Neutrophil (primary cell): ENCODE data around the gene GPRC5D.

ENCODE experiments used
- H3K27ac ChIP-seq: fragments of 200-600 bp; sonication (generic); 2 replicates; pipeline ENCODE4 v1.5.1; 2016; ENCODE audit warnings: mild to moderate bottlenecking, moderate library complexity
- H3K27me3 ChIP-seq: fragments of 200-600 bp; sonication (generic); 2 replicates; pipeline ENCODE4 v1.6.0; 2016; ENCODE audit warnings: mild to moderate bottlenecking
- H3K36me3 ChIP-seq: fragments of 200-600 bp; sonication (generic); 2 replicates; pipeline ENCODE4 v1.5.1; 2017
- H3K4me1 ChIP-seq, 2 experiments: fragments of 200-600 bp in 1 of 2; sonication (generic) in 1 of 2; 1 replicate in 1 of 2; 2 replicates in 1 of 2; pipeline versions ENCODE4 v1.5.1 to v1.6.1; 2013 to 2016; ENCODE audit warnings: low read depth in 1 of 2, low read length in 1 of 2, mild to moderate bottlenecking in 1 of 2, moderate library complexity in 1 of 2; ENCODE audit not compliant: control insufficient read depth in 1 of 2, insufficient read depth in 1 of 2
- H3K4me3 ChIP-seq, 2 experiments: fragments of 200-600 bp in 1 of 2; sonication (generic) in 1 of 2; 1 replicate in 1 of 2; 2 replicates in 1 of 2; pipeline ENCODE4 v1.5.1; 2013 to 2016; ENCODE audit warnings: low read depth in 1 of 2, low read length in 1 of 2, mild to moderate bottlenecking in 1 of 2, moderate library complexity in 1 of 2
- H3K9me3 ChIP-seq: fragments of 200-600 bp; sonication (generic); 2 replicates; pipeline ENCODE4 v1.5.1; 2016
- TF ChIP-seq, protein P1 (sequence below): fragments of 200-600 bp; sonication (generic); IDR thresholded peaks from 2 replicates; pipeline ENCODE4 v1.5.1; 2016; ENCODE audit warnings: antibody characterized with exemption

Gene GPRC5D

GRCh38 chr12:12901158-12901791 is 50.7 kb downstream of the GPRC5D start:
- TF ChIP-seq, protein P1, sequence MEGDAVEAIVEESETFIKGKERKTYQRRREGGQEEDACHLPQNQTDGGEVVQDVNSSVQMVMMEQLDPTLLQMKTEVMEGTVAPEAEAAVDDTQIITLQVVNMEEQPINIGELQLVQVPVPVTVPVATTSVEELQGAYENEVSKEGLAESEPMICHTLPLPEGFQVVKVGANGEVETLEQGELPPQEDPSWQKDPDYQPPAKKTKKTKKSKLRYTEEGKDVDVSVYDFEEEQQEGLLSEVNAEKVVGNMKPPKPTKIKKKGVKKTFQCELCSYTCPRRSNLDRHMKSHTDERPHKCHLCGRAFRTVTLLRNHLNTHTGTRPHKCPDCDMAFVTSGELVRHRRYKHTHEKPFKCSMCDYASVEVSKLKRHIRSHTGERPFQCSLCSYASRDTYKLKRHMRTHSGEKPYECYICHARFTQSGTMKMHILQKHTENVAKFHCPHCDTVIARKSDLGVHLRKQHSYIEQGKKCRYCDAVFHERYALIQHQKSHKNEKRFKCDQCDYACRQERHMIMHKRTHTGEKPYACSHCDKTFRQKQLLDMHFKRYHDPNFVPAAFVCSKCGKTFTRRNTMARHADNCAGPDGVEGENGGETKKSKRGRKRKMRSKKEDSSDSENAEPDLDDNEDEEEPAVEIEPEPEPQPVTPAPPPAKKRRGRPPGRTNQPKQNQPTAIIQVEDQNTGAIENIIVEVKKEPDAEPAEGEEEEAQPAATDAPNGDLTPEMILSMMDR, result no peak
- H3K9me3 ChIP-seq, result no peaks in the 10 kb centered on the region
- no peak overlapping the region for H3K27ac ChIP-seq
- H3K27me3 ChIP-seq, result peaks cover 9% of the 10 kb centered on the region
- H3K36me3 ChIP-seq, result no peaks in the 10 kb centered on the region
- no peak overlapping the region for H3K4me3 ChIP-seq
- H3K4me1 ChIP-seq, result no peaks in the 10 kb centered on the region

- no peaks in the 10 kb centered on the region for H3K36me3 ChIP-seq
- H3K27ac ChIP-seq, result no peak overlapping the region
- H3K4me1 ChIP-seq, result no peaks in the 10 kb centered on the region
- no peak overlapping the region for H3K4me3 ChIP-seq
- peaks cover 13% of the 10 kb centered on the region for H3K27me3 ChIP-seq
- no peaks in the 10 kb centered on the region for H3K9me3 ChIP-seq
- TF ChIP-seq, protein P1, result no peak
These were observed 51.2 kb downstream of the GPRC5D start for GRCh38 chr12:12900786-12901157.

GRCh38 chr12:12899530-12900380 is 52.2 kb downstream of the GPRC5D start:
- H3K27ac ChIP-seq, result no peak overlapping the region
- no peaks in the 10 kb centered on the region for H3K36me3 ChIP-seq
- no peak overlapping the region for H3K4me3 ChIP-seq
- no peaks in the 10 kb centered on the region for H3K4me1 ChIP-seq
- TF ChIP-seq, protein P1, result no peak
- peaks cover 13% of the 10 kb centered on the region for H3K27me3 ChIP-seq
- no peaks in the 10 kb centered on the region for H3K9me3 ChIP-seq

DNA sequence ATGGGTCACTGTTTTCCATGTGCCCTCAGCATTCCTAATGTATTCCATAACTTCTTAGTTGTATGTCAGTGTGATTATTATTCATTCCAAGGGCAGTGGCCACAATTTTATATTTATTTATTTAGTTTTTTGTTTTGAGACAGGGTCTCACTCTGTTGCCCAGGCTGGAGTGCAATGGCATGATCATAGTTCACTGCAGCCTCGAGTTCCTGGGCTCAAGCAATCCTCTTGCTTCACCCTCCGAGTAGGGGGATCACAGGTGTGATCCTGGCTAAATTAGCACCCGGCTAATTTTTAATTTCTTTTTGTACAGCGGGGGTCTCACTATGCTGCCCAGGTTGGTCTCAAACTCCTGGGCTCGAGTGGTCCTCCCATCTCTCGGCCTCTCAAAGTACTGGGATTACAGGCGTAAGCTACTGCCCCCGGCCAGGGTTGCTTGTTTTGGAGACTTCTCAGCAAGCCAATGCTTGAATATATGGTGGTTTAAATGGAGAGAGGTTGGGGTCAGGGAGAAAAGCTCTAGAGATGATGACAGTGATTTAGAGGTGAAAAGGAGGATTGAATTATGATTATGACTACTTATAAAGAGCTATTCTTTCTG is 53.0 kb downstream of the GPRC5D start:
- Histone ChIP-seq H3K27ac (no peak overlapping the region), H3K9me3 (no peaks in the 10 kb centered on the region), H3K36me3 (no peaks in the 10 kb centered on the region), H3K4me3 (no peak overlapping the region), H3K27me3 (peaks cover 18% of the 10 kb centered on the region), H3K4me1 (no peaks in the 10 kb centered on the region)
- TF ChIP-seq, protein P1, result no peak

- H3K4me1 ChIP-seq, result no peaks in the 10 kb centered on the region
- peaks cover 26% of the 10 kb centered on the region for H3K27me3 ChIP-seq
- H3K27ac ChIP-seq, result no peak overlapping the region
These were observed 53.7 kb downstream of the GPRC5D start for GRCh38 chr12:12898136-12898717.

More at GRCh38 chr12:12898136-12898717, 53.7 kb downstream of the GPRC5D start:
- no peaks in the 10 kb centered on the region for H3K9me3 ChIP-seq
- no peaks in the 10 kb centered on the region for H3K36me3 ChIP-seq
- no peak overlapping the region for H3K4me3 ChIP-seq
- TF ChIP-seq, protein P1, result no peak
